ENCODE results near the gene MICB.
A peak's percentile ranks its signal among the peaks of the same experiment; 100 is the strongest.
"Not testable (repeated sequence)": the region's sequence is repeated elsewhere in the genome, so short reads cannot be mapped to it uniquely, and the experiment has no call there.

The MICB gene

DNA sequence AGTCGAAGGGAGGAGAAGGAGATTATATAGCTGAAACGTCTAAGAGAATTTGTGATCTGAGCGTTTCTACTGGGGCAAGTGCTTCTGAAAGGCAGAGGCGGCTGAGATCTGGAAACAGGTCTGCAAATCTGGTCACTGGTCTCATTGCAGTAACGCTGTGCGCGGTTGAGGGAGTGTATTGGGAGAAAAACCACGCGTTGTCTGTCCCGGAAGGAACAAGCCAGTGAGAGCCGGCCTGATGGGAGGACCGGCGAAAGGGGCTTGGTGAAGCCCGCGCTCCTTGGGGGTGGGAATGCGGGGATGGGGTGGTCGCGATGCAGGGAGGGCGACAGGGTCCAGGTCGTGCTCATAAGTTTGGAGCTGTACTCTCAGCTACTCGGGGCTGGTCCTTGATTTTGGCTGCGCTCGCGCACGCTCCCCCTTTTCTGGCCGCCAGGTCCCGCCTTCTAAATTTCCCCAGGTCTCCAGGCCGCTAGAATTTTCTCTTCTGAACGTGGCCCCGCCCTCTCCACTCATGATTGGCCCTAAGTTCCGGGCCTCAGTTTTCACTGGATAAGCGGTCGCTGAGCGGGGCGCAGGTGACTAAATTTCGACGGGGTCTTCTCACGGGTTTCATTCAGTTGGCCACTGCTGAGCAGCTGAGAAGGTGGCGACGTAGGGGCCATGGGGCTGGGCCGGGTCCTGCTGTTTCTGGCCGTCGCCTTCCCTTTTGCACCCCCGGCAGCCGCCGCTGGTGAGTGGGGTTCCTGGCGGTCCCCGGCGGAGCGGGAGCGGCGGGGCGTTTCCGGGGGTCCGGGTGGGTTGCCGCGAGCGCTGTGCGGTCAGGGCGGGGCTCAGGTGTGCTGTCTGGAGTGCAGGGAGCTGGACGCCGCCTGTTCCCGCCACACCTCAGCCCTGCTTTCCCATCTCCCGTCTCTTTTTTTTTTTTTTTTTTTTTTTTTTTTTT lies at the start of gene MICB:
MICB (plus strand) TSS at position 615 of the 946 bp plus-strand sequence; CDS start at position 664, 49 bp downstream.
- no CpG with 5 or more reads among the region's 64 CpGs for WGBS (ENCODE audit: insufficient coverage, insufficient read length)
- no peaks in the 10 kb centered on the region for H3K36me3 ChIP-seq (ENCODE audit: control insufficient read depth, insufficient read depth, low read length)
- H3K9me3 ChIP-seq (ENCODE audit: control insufficient read depth, insufficient read depth, low read length), result no peaks in the 10 kb centered on the region
- H3K27ac ChIP-seq (ENCODE audit: low read length), result no peak within 1 kb of the TSS
- no peaks in the 10 kb centered on the region for H3K27me3 ChIP-seq (ENCODE audit: control insufficient read depth, insufficient read depth, low read length)
- DNase-seq (ENCODE audit: low read depth, low spot score), result peak; percentile 91
- no peaks in the 10 kb centered on the region for H3K4me1 ChIP-seq (ENCODE audit: control insufficient read depth, insufficient read depth, low read length)
- H3K4me3 ChIP-seq (ENCODE audit: low read length), result peak within 1 kb of the TSS; percentile 71; the same call in 1 of the 2 replicates

DNA sequence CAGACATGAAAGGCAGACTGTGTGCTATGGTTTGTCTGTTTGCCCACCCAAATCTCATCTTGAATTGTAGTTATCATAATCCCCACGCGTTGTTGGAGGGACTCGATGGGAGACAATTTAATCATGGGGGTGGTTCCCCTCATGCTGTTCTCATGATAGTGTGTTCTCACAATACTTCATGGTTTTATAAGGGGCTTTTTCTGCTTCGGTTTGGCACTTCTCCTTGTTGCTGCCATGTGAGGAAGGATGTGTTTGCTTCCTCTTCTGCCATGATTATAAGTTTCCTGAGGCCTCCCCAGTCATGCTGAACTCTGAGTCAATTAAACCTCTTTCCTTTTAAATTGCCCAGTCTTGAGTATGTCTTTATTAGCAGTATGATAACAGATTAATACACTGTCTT lies 47.2 kb upstream of the MICB start:
- Histone ChIP-seq H3K27me3 (ENCODE audit: control insufficient read depth, insufficient read depth, low read length) (no peaks in the 10 kb centered on the region), H3K4me3 (ENCODE audit: low read length) (no peak overlapping the region)
- no CpG with 5 or more reads among the region's 4 CpGs for WGBS (ENCODE audit: insufficient coverage, insufficient read length)

GRCh38 chr6:31452859-31453258 lies 45.1 kb upstream of the MICB start:
- H3K4me1 ChIP-seq (ENCODE audit: control insufficient read depth, insufficient read depth, low read length), result no peaks in the 10 kb centered on the region
- no peaks in the 10 kb centered on the region for H3K36me3 ChIP-seq (ENCODE audit: control insufficient read depth, insufficient read depth, low read length)
- DNase-seq (ENCODE audit: low read depth, low spot score), result no peak
- H3K9me3 ChIP-seq (ENCODE audit: control insufficient read depth, insufficient read depth, low read length), result no peaks in the 10 kb centered on the region
- H3K27me3 ChIP-seq (ENCODE audit: control insufficient read depth, insufficient read depth, low read length), result no peaks in the 10 kb centered on the region
- H3K27ac ChIP-seq (ENCODE audit: low read length), result no peak overlapping the region
- no peak overlapping the region for H3K4me3 ChIP-seq (ENCODE audit: low read length)

More for the DNA sequence above, 47.2 kb upstream of the MICB start:
- Histone ChIP-seq H3K36me3 (ENCODE audit: control insufficient read depth, insufficient read depth, low read length) (no peaks in the 10 kb centered on the region), H3K4me1 (ENCODE audit: control insufficient read depth, insufficient read depth, low read length) (no peaks in the 10 kb centered on the region), H3K9me3 (ENCODE audit: control insufficient read depth, insufficient read depth, low read length) (no peaks in the 10 kb centered on the region), H3K27ac (ENCODE audit: low read length) (no peak overlapping the region)
- no peak for DNase-seq (ENCODE audit: low read depth, low spot score)

DNA sequence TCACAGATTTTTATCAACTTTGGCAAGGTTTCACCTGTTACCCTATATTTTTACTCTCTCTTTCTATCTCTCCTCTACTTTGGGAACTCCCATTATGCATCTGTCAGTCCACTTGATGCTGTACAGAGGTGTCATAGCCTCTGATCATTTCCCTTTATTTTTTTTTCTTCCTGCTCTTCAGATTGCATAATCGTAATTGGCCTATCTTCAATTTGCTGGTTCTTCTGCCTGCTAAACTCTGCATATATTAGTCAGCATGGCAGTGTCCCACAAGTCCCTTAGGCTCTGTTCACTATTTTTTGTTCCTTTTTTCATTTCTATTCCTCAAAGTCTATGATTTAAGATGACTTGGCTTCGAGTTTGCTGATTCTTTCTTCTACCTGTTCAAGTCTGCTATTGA lies 44.7 kb upstream of the MICB start:
- no peaks in the 10 kb centered on the region for H3K4me1 ChIP-seq (ENCODE audit: control insufficient read depth, insufficient read depth, low read length)

DNA sequence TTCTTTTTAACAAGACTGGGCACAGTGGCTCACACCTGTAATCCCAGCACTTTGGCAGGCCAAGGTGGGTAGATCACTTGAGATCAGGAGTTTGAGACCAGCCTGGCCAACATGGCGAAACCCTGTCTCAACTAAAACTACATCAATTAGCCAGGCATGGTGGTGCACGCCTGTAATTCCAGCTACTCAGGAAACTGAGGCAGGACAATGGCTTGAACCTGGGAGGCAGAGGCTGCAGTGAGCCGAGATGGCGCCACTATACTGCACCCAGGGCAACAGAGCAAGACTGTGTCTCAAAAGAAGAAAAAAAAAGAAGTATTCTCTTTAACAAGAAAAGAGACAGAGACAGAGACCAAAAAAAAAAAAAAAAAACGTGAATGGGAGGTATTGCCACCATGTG lies 38.1 kb upstream of the MICB start:
- H3K27me3 ChIP-seq (ENCODE audit: control insufficient read depth, insufficient read depth, low read length); H3K4me3 ChIP-seq (ENCODE audit: low read length); H3K27ac ChIP-seq (ENCODE audit: low read length); H3K4me1 ChIP-seq (ENCODE audit: control insufficient read depth, insufficient read depth, low read length); H3K9me3 ChIP-seq (ENCODE audit: control insufficient read depth, insufficient read depth, low read length); H3K36me3 ChIP-seq (ENCODE audit: control insufficient read depth, insufficient read depth, low read length); DNase-seq (ENCODE audit: low read depth, low spot score): not testable (repeated sequence)
- no CpG with 5 or more reads among the region's 5 CpGs for WGBS (ENCODE audit: insufficient coverage, insufficient read length)

More for the DNA sequence above, 44.7 kb upstream of the MICB start:
- no peaks in the 10 kb centered on the region for H3K36me3 ChIP-seq (ENCODE audit: control insufficient read depth, insufficient read depth, low read length)
- H3K27me3 ChIP-seq (ENCODE audit: control insufficient read depth, insufficient read depth, low read length), result no peaks in the 10 kb centered on the region
- no CpG with 5 or more reads among the region's 2 CpGs for WGBS (ENCODE audit: insufficient coverage, insufficient read length)
- no peak for DNase-seq (ENCODE audit: low read depth, low spot score)
- no peak overlapping the region for H3K27ac ChIP-seq (ENCODE audit: low read length)
- no peaks in the 10 kb centered on the region for H3K9me3 ChIP-seq (ENCODE audit: control insufficient read depth, insufficient read depth, low read length)
- no peak overlapping the region for H3K4me3 ChIP-seq (ENCODE audit: low read length)

DNA sequence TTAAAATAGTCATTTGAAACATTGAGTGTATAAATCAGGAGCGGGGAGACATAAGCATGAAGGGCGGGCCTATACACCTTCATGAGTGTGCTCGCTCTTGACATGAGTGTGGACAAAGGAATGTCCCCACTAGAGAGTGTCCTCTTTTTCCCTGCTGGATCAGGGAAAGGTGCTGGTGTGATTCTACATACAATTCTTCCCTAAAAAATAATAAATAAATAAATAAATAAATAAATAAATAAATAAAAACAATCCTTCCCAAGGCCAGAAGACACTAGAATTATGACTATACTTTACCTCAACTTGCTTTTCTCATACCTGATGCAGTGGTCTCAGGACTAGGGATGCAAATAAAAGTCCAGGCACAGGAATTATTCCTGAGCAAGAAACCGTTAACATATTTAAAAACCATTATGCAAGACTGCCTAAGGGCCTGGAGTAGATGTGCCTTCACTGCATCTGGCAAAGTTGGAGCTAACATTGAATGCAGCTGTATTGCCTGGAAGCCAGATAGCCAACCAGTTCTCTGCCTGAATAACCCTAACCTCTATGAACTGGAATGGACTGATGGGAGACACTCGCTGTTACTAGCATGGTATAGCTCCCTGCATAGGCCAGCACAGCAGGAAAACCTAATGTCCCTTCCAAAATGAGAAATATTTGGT lies 37.5 kb upstream of the MICB start:
- peaks cover 2% of the 10 kb centered on the region; the same call in 1 of the 2 replicates for H3K4me1 ChIP-seq (ENCODE audit: control insufficient read depth, insufficient read depth, low read length)
- H3K9me3 ChIP-seq (ENCODE audit: control insufficient read depth, insufficient read depth, low read length), result no peaks in the 10 kb centered on the region
- no peaks in the 10 kb centered on the region for H3K36me3 ChIP-seq (ENCODE audit: control insufficient read depth, insufficient read depth, low read length)
- no CpG with 5 or more reads among the region's 5 CpGs for WGBS (ENCODE audit: insufficient coverage, insufficient read length)
- H3K27ac ChIP-seq (ENCODE audit: low read length), result no peak overlapping the region
- H3K4me3 ChIP-seq (ENCODE audit: low read length), result no peak overlapping the region
- DNase-seq (ENCODE audit: low read depth, low spot score), result no peak
- no peaks in the 10 kb centered on the region; the same call in 1 of the 2 replicates for H3K27me3 ChIP-seq (ENCODE audit: control insufficient read depth, insufficient read depth, low read length)

DNA sequence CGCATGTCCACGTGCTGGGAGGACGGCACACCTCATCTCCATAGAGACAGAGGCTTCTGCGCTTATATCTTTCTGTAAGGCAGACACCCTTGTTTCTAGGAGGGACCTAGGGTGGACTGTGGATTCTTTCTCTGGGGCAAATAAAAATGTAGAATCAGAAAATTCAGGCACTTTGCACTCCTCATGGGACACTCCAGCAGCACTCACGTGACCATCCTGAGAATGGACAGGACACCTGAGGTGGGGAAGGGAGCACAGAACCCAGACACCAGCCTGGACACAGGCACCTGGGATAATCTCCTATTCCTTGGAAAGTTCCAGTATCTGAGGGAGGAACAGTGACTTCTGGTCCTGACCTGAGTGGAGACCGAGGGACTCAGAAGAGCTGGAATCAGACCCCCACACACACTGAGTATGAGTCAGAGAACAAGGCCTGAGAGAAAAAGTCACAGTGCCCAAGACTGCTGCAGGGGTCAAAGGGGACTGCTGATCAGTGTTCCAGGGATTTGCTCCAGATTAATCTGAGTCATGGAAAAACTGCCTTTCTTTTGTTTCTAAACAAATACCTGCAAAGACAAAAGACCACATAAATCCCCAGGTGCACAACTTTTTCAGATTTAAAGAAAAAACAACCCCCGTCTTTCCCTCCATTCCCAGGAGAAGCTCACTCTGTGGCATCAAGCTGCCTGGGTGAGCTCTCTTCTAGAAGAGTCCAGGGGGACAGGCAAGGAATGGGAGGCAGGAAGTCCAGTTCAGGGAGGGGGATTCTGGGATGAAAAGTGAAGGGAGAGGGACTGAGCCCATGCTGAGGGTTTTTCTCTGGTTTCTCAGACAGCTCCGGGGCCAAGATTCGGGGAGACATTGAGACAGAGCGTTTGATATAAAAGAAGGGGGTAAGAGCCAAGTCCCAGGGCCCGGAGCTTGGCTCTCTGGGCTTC lies 35.6 kb upstream of the MICB start:
- Histone ChIP-seq H3K9me3 (ENCODE audit: control insufficient read depth, insufficient read depth, low read length) (no peaks in the 10 kb centered on the region), H3K27me3 (ENCODE audit: control insufficient read depth, insufficient read depth, low read length) (no peaks in the 10 kb centered on the region; the same call in 1 of the 2 replicates), H3K27ac (ENCODE audit: low read length) (no peak overlapping the region), H3K4me1 (ENCODE audit: control insufficient read depth, insufficient read depth, low read length) (peaks cover 2% of the 10 kb centered on the region; the same call in 1 of the 2 replicates), H3K4me3 (ENCODE audit: low read length) (no peak overlapping the region), H3K36me3 (ENCODE audit: control insufficient read depth, insufficient read depth, low read length) (no peaks in the 10 kb centered on the region)
- WGBS (ENCODE audit: insufficient coverage, insufficient read length), result no CpG with 5 or more reads among the region's 11 CpGs
- peak; percentile 9 for DNase-seq (ENCODE audit: low read depth, low spot score)

DNA sequence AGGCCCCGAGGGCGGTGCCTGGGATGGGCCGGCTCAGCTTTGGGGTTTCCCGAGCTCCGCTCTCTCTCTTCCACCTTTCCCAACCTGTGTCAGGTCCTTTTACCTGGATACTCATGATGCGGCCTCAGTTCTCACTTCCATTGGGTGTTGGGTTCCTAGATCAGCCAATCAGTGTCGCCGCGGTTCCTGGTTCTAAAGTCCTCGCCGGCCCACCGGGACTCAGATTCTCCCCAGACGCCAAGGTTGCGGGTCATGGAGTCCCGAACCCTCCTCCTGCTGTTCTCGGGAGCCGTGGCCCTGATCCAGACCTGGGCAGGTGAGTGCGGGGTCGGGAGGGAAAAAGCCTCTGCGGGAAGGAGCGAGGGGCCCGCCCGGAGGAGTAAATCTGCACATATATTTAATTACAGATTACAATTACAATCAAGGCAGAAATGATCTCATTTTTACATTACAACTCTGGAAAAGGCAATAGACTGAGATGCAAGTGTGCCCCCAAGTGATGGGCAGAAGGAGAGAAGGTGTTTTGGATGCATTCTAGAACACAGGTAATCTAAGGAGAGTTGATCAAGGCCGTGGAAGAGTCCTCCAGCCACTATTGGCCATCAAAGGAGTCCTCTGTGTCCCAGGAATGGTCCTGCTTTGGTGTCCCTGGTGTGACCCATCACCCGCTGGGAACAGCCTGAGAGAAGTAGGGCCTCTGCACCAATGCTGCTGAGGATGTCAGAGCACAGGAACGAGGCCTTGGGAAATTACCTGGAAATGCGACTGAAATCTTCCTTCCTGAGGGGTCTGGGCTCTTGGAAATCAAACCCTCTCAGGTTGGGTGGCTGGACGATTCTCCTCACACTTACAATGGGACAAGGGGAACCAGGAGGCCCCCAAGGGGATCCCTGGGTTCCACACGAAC lies 34.7 kb upstream of the MICB start:
- H3K9me3 ChIP-seq (ENCODE audit: control insufficient read depth, insufficient read depth, low read length), result no peaks in the 10 kb centered on the region
- WGBS (ENCODE audit: insufficient coverage, insufficient read length), result no CpG with 5 or more reads among the region's 29 CpGs
- no peak overlapping the region for H3K27ac ChIP-seq (ENCODE audit: low read length)
- H3K36me3 ChIP-seq (ENCODE audit: control insufficient read depth, insufficient read depth, low read length), result no peaks in the 10 kb centered on the region
- peak; percentile 95 for DNase-seq (ENCODE audit: low read depth, low spot score)
- H3K4me1 ChIP-seq (ENCODE audit: control insufficient read depth, insufficient read depth, low read length), result peaks cover 2% of the 10 kb centered on the region; the same call in 1 of the 2 replicates
- H3K4me3 ChIP-seq (ENCODE audit: low read length), result peak overlapping the region; percentile 29; the same call in 1 of the 2 replicates
- no peaks in the 10 kb centered on the region; the same call in 1 of the 2 replicates for H3K27me3 ChIP-seq (ENCODE audit: control insufficient read depth, insufficient read depth, low read length)
